ENCODE data around the gene CMSS1.

The CMSS1 gene

GRCh38 chr3:100057716-100058575 lies 240.3 kb downstream of the CMSS1 start:
- no peak overlapping the region for H3K4me3 ChIP-seq (ENCODE audit: low read depth, low read length)
- no peak for TF ChIP-seq CTCF (IDR thresholded peaks at IDR 0.05; ENCODE audit: insufficient read depth, low read length, missing control alignments)
- no peak for DNase-seq (ENCODE audit: low read depth, low spot score)
- POLR2A ChIA-PET = interaction anchor here (1.2 kb wide), 1 partner anchor 10 kb away, joined by 4 read pairs; no protein-coding TSS in a partner anchor
- CTCF ChIA-PET = interaction anchor here (0.5 to 4.0 kb wide), 10 partner anchors 11 to 235 kb away, joined by 3 to 34 read pairs (median 4); no protein-coding TSS in a partner anchor

DNA sequence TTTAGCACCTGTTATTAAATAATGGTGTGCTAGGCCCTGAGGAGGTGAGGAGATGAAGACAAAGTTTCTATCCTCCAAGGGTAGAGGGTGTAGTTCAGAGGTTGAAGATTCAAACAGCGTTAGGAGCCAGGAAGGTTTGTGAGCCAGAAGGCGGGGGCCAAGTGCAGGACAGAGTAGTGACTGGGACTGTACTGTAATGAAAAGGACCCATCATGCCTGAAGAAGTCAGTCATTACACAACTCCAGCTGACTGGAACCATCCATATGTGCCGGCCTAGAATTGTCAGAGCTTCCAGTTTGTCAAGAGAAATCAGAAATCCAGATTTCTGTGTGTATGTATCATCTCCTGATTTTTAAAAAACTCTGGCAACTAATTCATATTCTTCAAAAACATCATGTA lies 241.8 kb downstream of the CMSS1 start:
- H3K4me3 ChIP-seq (ENCODE audit: low read depth, low read length) = no peak overlapping the region
- TF ChIP-seq CTCF (IDR thresholded peaks at IDR 0.05; ENCODE audit: insufficient read depth, low read length, missing control alignments) = no peak
- ChIA-PET POLR2A (no interaction called here), CTCF (interaction anchor here (0.6 to 4.0 kb wide), 4 partner anchors 9 to 195 kb away, joined by 3 to 34 read pairs (median 4); no protein-coding TSS in a partner anchor)
- DNase-seq (ENCODE audit: low read depth, low spot score) = no peak

DNA sequence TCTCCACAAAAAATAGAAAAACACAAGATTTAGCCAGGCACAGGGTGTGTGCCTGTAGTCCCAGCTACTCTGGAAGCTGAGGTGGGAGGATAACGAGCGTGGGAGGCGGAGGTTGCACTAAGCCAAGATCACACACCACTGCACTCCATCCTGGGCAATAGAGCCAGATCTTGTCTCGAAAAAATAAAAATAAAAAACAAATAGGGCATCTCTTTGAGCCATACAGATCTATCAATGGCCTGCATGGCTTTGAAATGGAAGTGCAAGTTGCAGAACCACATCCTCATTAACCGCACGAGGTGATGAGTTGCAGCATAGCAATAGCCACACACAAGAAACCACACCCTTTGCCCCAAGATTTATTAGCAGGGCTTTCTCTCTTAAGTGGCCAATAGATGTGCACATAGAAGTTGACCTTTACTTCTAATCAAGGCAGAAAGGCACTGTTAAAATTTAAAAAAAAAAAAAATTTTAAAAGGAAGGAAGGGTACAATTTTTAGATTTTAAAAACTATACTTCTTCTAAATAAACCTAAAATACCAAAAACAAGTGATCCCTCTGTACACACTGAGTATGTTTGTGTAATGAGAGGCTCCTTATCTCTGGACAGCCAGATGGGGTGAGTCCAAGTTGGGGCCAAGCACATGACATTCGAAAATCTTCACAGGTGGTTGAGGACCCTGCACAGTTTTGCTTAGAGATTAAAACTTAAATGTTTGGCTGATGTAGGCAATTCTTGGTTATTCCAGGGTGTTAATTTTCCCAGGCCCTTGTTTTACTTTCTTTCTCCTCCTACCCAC lies 243.2 kb downstream of the CMSS1 start:
- ChIA-PET POLR2A (no interaction called here), CTCF (interaction anchor here (0.9 kb wide), 1 partner anchor 12 kb away, joined by 3 read pairs; no protein-coding TSS in a partner anchor)
- no peak for TF ChIP-seq CTCF (IDR thresholded peaks at IDR 0.05; ENCODE audit: insufficient read depth, low read length, missing control alignments)
- no peak overlapping the region for H3K4me3 ChIP-seq (ENCODE audit: low read depth, low read length)
- DNase-seq (ENCODE audit: low read depth, low spot score) = no peak

GRCh38 chr3:100062665-100063064 lies 245.0 kb downstream of the CMSS1 start:
- no peak for DNase-seq (ENCODE audit: low read depth, low spot score)
- H3K4me3 ChIP-seq (ENCODE audit: low read depth, low read length) = no peak overlapping the region
- no peak for TF ChIP-seq CTCF (IDR thresholded peaks at IDR 0.05; ENCODE audit: insufficient read depth, low read length, missing control alignments)
- CTCF ChIA-PET = interaction anchor here (1.0 to 1.1 kb wide), 2 partner anchors 9 to 231 kb away, joined by 4 read pairs; no protein-coding TSS in a partner anchor
- POLR2A ChIA-PET = no interaction called here

DNA sequence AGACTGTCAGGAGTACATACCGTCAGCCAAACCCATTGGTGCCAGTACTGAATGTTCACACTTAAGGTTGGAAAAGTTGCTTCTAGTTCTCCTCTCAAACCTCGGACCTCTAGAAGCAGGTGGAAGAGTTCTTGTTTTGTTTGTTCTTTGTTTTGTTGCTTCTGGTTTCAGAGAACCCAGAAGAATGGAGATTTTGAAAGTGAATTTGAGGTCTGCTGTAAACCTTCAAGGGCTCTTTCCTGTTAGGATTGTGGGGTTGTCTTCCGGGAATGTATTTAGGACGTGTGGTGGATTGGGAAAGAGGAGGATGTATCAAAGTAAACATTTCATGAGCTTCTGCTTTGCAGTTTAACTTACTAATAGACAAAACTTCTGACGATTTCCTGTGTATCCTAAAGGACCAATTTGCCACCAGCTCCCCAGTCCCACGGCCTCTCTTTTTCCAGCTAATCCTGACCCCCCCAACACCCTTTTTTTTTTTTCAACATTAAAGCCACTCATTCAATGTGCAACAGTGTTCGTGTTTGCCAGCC lies 246.3 kb downstream of the CMSS1 start:
- CTCF ChIA-PET = interaction anchor here (0.8 to 2.6 kb wide), 7 partner anchors 10 to 233 kb away, joined by 3 to 9 read pairs (median 3); no protein-coding TSS in a partner anchor
- H3K4me3 ChIP-seq (ENCODE audit: low read depth, low read length) = no peak overlapping the region
- no peak for TF ChIP-seq CTCF (IDR thresholded peaks at IDR 0.05; ENCODE audit: insufficient read depth, low read length, missing control alignments)
- POLR2A ChIA-PET = interaction anchor here (0.6 kb wide), 1 partner anchor 10 kb away, joined by 3 read pairs; no protein-coding TSS in a partner anchor
- no peak for DNase-seq (ENCODE audit: low read depth, low spot score)
